Gastroesophageal sphincter (tissue), 4 donors: ENCODE results near the gene RNF111. TPM values are rescaled to one million over a fixed set of nuclear protein-coding genes. Genes with fewer than 3 reads are reported as not detected.
"Not testable (repeated sequence)": the region's sequence is repeated elsewhere in the genome, so short reads cannot be mapped to it uniquely, and the experiment has no call there.

Source experiments
- ATAC-seq: fragments of 150-250 bp; one replicate; pipeline ENCODE4 v1.9.1; 2016; ENCODE audit warnings: mild to moderate bottlenecking, moderate library complexity
- H3K27ac ChIP-seq, 4 donors: fragments of 200-600 bp; sonication (generic) in 3 of 4; 1 replicate in 3 of 4; 2 replicates in 1 of 4; pipeline ENCODE4 v1.5.1; 2016 to 2019
- H3K27me3 ChIP-seq: fragments of 200-600 bp; sonication (generic); one replicate; pipeline ENCODE4 v1.5.1; 2019
- H3K36me3 ChIP-seq, 2 donors: fragments of 200-600 bp; sonication (generic); one replicate each; pipeline ENCODE4 v1.5.1; 2019; ENCODE audit warnings: control low read depth in 1 of 2
- H3K4me1 ChIP-seq, 3 donors: fragments of 200-600 bp; sonication (generic); 1 replicate in 2 of 3; 2 replicates in 1 of 3; pipeline ENCODE4 v1.5.1; 2016 to 2019; ENCODE audit warnings: control low read depth in 2 of 3
- H3K4me3 ChIP-seq, 2 donors: fragments of 200-600 bp; sonication (generic); one replicate each; pipeline ENCODE4 v1.5.1; 2019; ENCODE audit warnings: mild to moderate bottlenecking in 1 of 2, moderate library complexity in 1 of 2
- H3K9me3 ChIP-seq, 3 donors: fragments of 200-600 bp; sonication (generic); one replicate each; pipeline ENCODE4 v1.5.1; 2017 to 2019; ENCODE audit warnings: control low read depth in 2 of 3
- CTCF ChIP-seq, 4 experiments: fragments of 200-600 bp in 2 of 4; fragments of 450-650 bp in 2 of 4; sonication (generic) in 1 of 4; IDR thresholded peaks; one replicate each; pipeline ENCODE4 v1.5.1; 2017 to 2019; ENCODE audit warnings: antibody characterized with exemption in 4 of 4, mild to moderate bottlenecking in 2 of 4, moderate library complexity in 2 of 4
- EP300 ChIP-seq: sonication (generic); formaldehyde crosslinking; IDR thresholded peaks from one replicate; pipeline ENCODE4 v1.6.1; 2017; ENCODE audit warnings: antibody characterized with exemption, mild to moderate bottlenecking
- POLR2A ChIP-seq, 2 donors: fragments of 450-650 bp; IDR thresholded peaks; one replicate each; pipeline ENCODE4 v1.6.1; 2017; ENCODE audit warnings: antibody characterized with exemption in 2 of 2, mild to moderate bottlenecking in 2 of 2, moderate library complexity in 1 of 2
- POLR2AphosphoS5 ChIP-seq: sonication (generic); formaldehyde crosslinking; IDR thresholded peaks from one replicate; pipeline ENCODE4 v1.6.1; 2017; ENCODE audit warnings: antibody characterized with exemption
- WGBS, 2 donors: methylation state at CpG; one replicate each; pipeline ENCODE4 v1.1.5; 2018; ENCODE audit warnings: low coverage in 1 of 2; 5-methylcytosine and 5-hydroxymethylcytosine counted together
- total RNA-seq, 4 donors: library from RNA; depleted of rRNA; stranded (reverse); fragments of >200 nt; gene quantifications; one replicate each; pipeline ENCODE4 v1.1.0, GENCODE V29; 2016

The RNF111 gene
- total RNA-seq, 4 donors from 2014 or later: 17.5 to 20.4 (median 18.5) TPM

- Histone ChIP-seq H3K9me3 (no peaks in the 10 kb centered on the region), H3K4me3 (no peak overlapping the region), H3K4me1 (no peaks in the 10 kb centered on the region), H3K36me3 (peaks cover 0 to 67% of the 10 kb centered on the region in 2 donors), H3K27me3 (no peaks in the 10 kb centered on the region), H3K27ac (no peak overlapping the region)
- ATAC-seq: no peak
- WGBS, 2 donors: 75% methylated on average over 4 to 6 of the region's 9 CpGs
- no peak for TF ChIP-seq CTCF (IDR thresholded peaks at IDR 0.05)
- TF ChIP-seq EP300: no peak
- TF ChIP-seq POLR2A (IDR thresholded peaks at IDR 0.05): no peak
- no peak for TF ChIP-seq POLR2AphosphoS5
Measured at GRCh38 chr15:59140422-59141226, 153.2 kb downstream of the RNF111 start.

GRCh38 chr15:59143281-59143680 lies 155.8 kb downstream of the RNF111 start:
- TF ChIP-seq CTCF (IDR thresholded peaks at IDR 0.05) (no peak), POLR2A (IDR thresholded peaks at IDR 0.05) (no peak)
- no CpG with 5 or more reads among the region's 5 CpGs for WGBS, 2 donors
- H3K4me3 ChIP-seq: no peak overlapping the region
- no peak for ATAC-seq
- peaks cover 0 to 8% (median 0%) of the 10 kb centered on the region in 3 donors for H3K4me1 ChIP-seq
- no peak overlapping the region for H3K27ac ChIP-seq
- H3K9me3 ChIP-seq: no peaks in the 10 kb centered on the region
- H3K27me3 ChIP-seq: no peaks in the 10 kb centered on the region
- H3K36me3 ChIP-seq: peaks cover 0 to 50% of the 10 kb centered on the region in 2 donors

- H3K4me3 ChIP-seq, H3K9me3 ChIP-seq, H3K27me3 ChIP-seq, H3K27ac ChIP-seq, ATAC-seq: not testable (repeated sequence)
- 27 to 85% methylated on average over 3 to 5 of the region's 10 CpGs for WGBS, 2 donors
- H3K4me1 ChIP-seq: peaks cover 0 to 16% (median 0%) of the 10 kb centered on the region in 3 donors
- peaks cover 0 to 44% of the 10 kb centered on the region in 2 donors for H3K36me3 ChIP-seq
Measured at GRCh38 chr15:59144594-59144993, 157.1 kb downstream of the RNF111 start.

Other genes with a start within 250 kb of the RNF111 start
- gene ADAM10, start 238.0 kb upstream of the RNF111 start, total RNA-seq: 10 to 100 TPM; 59.5 to 69.1 (median 62.3) TPM
- 10 to 100 TPM; 28.6 to 44.4 (median 38.4) TPM for gene MINDY2, start 216.4 kb upstream of the RNF111 start, total RNA-seq
- 100 to 1,000 TPM in 1 of 4 donors, 10 to 100 TPM in 3; 79.2 to 120 (median 84.4) TPM for gene SLTM, start 54.0 kb upstream of the RNF111 start, total RNA-seq
- gene CCNB2, start 117.5 kb downstream of the RNF111 start, total RNA-seq: 1 to 10 TPM in 1 of 4 donors, under 1 TPM in 2, not detected in 1; 0.46 to 5.1 (median 0.93) TPM
- under 1 TPM in 1 of 4 donors, not detected in 3; 0.54 TPM for gene LDHAL6B, start 219.2 kb downstream of the RNF111 start, total RNA-seq